HEK293 (cell line): ENCODE measurements around the gene BOK.

Experiments
- CTCF ChIA-PET: fragments of 350-600 bp; formaldehyde crosslinking; extraction: SDS; loops from one replicate; lab custom pipeline; 2021; ENCODE audit warnings: antibody characterized with exemption; lab: Yijun Ruan, JAX
- POLR2A ChIA-PET: fragments of 300-600 bp; formaldehyde crosslinking; extraction: SDS; loops from one replicate; lab custom pipeline; 2020; ENCODE audit warnings: antibody characterized with exemption, inconsistent platforms; lab: Yijun Ruan, JAX
- H3K27ac ChIP-seq: fragments of 200-500 bp; sonication (Bioruptor generic); 2 replicates; pipeline ENCODE4 v1.5.1; 2014; ENCODE audit warnings: low read depth, low read length, control low read depth, inconsistent platforms; ENCODE audit errors: extremely low read depth
- H3K36me3 ChIP-seq, 2 experiments: fragments of 200-500 bp in 1 of 2; sonication (Bioruptor generic) in 1 of 2; 1 replicate in 1 of 2; 2 replicates in 1 of 2; pipeline ENCODE4 v1.5.1; 2014 to 2017; ENCODE audit warnings: inconsistent platforms in 2 of 2, low read length in 2 of 2; ENCODE audit not compliant: control insufficient read depth in 2 of 2, insufficient read depth in 1 of 2
- H3K4me1 ChIP-seq: fragments of 200-500 bp; sonication (Bioruptor generic); 2 replicates; pipeline ENCODE4 v1.5.1; 2014; ENCODE audit warnings: mild to moderate bottlenecking, low read length, inconsistent platforms; ENCODE audit not compliant: control insufficient read depth, insufficient read depth
- H3K4me3 ChIP-seq: 2 replicates; pipeline ENCODE4 v1.5.1; 2011; ENCODE audit warnings: low read depth, mild to moderate bottlenecking, control low read depth, low read length, moderate library complexity
- H3K9me3 ChIP-seq: fragments of 200-500 bp; sonication (Bioruptor generic); 2 replicates; pipeline ENCODE4 v1.5.1; 2014; ENCODE audit warnings: low read depth, low read length, inconsistent platforms; ENCODE audit not compliant: control insufficient read depth, insufficient read depth
- BCL11A ChIP-seq: fragments of 450-650 bp; formaldehyde crosslinking; IDR thresholded peaks from 2 replicates; pipeline ENCODE4 v1.5.1; 2016; ENCODE audit warnings: low read depth, missing biosample characterization, missing genetic modification characterization
- GFI1B ChIP-seq: fragments of 450-650 bp; formaldehyde crosslinking; IDR thresholded peaks from 2 replicates; pipeline ENCODE4 v1.5.1; 2016; ENCODE audit warnings: missing biosample characterization, missing genetic modification characterization
- GLIS1 ChIP-seq: fragments of 450-650 bp; formaldehyde crosslinking; IDR thresholded peaks from 2 replicates; pipeline ENCODE4 v1.5.1; 2016; ENCODE audit warnings: missing biosample characterization, missing genetic modification characterization
- SETDB1 ChIP-seq: IDR thresholded peaks from one replicate; pipeline ENCODE4 v1.6.1; 2017; ENCODE audit warnings: mild to moderate bottlenecking, low read length, moderate library complexity, mixed read lengths; ENCODE audit not compliant: insufficient read length
- TRIM28 ChIP-seq: IDR thresholded peaks from 2 replicates; pipeline ENCODE4 v1.6.1; 2011; ENCODE audit warnings: low read length, control low read depth, borderline replicate concordance
- ZBTB8A ChIP-seq: fragments of 450-650 bp; formaldehyde crosslinking; IDR thresholded peaks from 2 replicates; pipeline ENCODE4 v1.5.1; 2016; ENCODE audit warnings: missing biosample characterization, missing genetic modification characterization
- ZNF132 ChIP-seq: fragments of 450-650 bp; formaldehyde crosslinking; IDR thresholded peaks from 2 replicates; pipeline ENCODE4 v1.5.1; 2017; ENCODE audit warnings: missing biosample characterization, missing genetic modification characterization, borderline replicate concordance
- ZNF211 ChIP-seq: fragments of 450-650 bp; formaldehyde crosslinking; IDR thresholded peaks from 2 replicates; pipeline ENCODE4 v1.5.1; 2016; ENCODE audit warnings: low read depth, missing biosample characterization, missing genetic modification characterization
- ZNF221 ChIP-seq: fragments of 450-650 bp; formaldehyde crosslinking; IDR thresholded peaks from 2 replicates; pipeline ENCODE4 v1.5.1; 2017; ENCODE audit warnings: missing biosample characterization, missing genetic modification characterization, borderline replicate concordance
- ZNF223 ChIP-seq: fragments of 450-650 bp; formaldehyde crosslinking; IDR thresholded peaks from 2 replicates; pipeline ENCODE4 v1.5.1; 2016; ENCODE audit warnings: missing biosample characterization, missing genetic modification characterization
- ZNF239 ChIP-seq: fragments of 450-650 bp; formaldehyde crosslinking; IDR thresholded peaks from 2 replicates; pipeline ENCODE4 v1.5.1; 2016; ENCODE audit warnings: missing biosample characterization, missing genetic modification characterization
- ZNF335 ChIP-seq: fragments of 450-650 bp; formaldehyde crosslinking; conservative IDR thresholded peaks from 2 replicates; pipeline ENCODE4 v1.5.1; 2016; ENCODE audit warnings: missing biosample characterization, missing genetic modification characterization
- ZNF391 ChIP-seq: fragments of 450-650 bp; formaldehyde crosslinking; IDR thresholded peaks from 2 replicates; pipeline ENCODE4 v1.5.1; 2016; ENCODE audit warnings: low read depth, missing biosample characterization, missing genetic modification characterization, borderline replicate concordance
- ZNF404 ChIP-seq: fragments of 450-650 bp; formaldehyde crosslinking; IDR thresholded peaks from 2 replicates; pipeline ENCODE4 v1.5.1; 2017; ENCODE audit warnings: missing biosample characterization, missing genetic modification characterization
- ZNF48 ChIP-seq: fragments of 450-650 bp; formaldehyde crosslinking; IDR thresholded peaks from 2 replicates; pipeline ENCODE4 v1.5.1; 2016; ENCODE audit warnings: missing biosample characterization, missing genetic modification characterization
- ZNF530 ChIP-seq: fragments of 450-650 bp; formaldehyde crosslinking; IDR thresholded peaks from 2 replicates; pipeline ENCODE4 v1.5.1; 2016; ENCODE audit warnings: low read depth, missing biosample characterization, missing genetic modification characterization
- ZNF558 ChIP-seq: fragments of 450-650 bp; formaldehyde crosslinking; IDR thresholded peaks from 2 replicates; pipeline ENCODE4 v1.5.1; 2016; ENCODE audit warnings: missing biosample characterization, missing genetic modification characterization
- ZNF585B ChIP-seq: fragments of 450-650 bp; formaldehyde crosslinking; IDR thresholded peaks from 2 replicates; pipeline ENCODE4 v1.5.1; 2016; ENCODE audit warnings: missing biosample characterization, missing genetic modification characterization
- ZNF837 ChIP-seq: fragments of 450-650 bp; formaldehyde crosslinking; IDR thresholded peaks from 2 replicates; pipeline ENCODE4 v1.5.1; 2016; ENCODE audit warnings: missing biosample characterization, missing genetic modification characterization
- ZSCAN30 ChIP-seq: fragments of 450-650 bp; IDR thresholded peaks from 2 replicates; pipeline ENCODE4 v1.5.1; 2018; ENCODE audit warnings: missing biosample characterization, mild to moderate bottlenecking, missing genetic modification characterization, moderate library complexity
- TF ChIP-seq, protein P1 (sequence below): fragments of 450-650 bp; formaldehyde crosslinking; IDR thresholded peaks from 2 replicates; pipeline ENCODE4 v1.5.1; 2016; ENCODE audit warnings: missing biosample characterization, missing genetic modification characterization
- TF ChIP-seq, protein P2 (sequence below): sonication (generic); formaldehyde crosslinking; IDR thresholded peaks from 2 replicates; pipeline ENCODE4 v1.8.1; 2022; ENCODE audit warnings: mild to moderate bottlenecking, moderate library complexity, missing genetic modification reagents
- TF ChIP-seq, protein P3 (sequence below): fragments of 450-650 bp; formaldehyde crosslinking; IDR thresholded peaks from 2 replicates; pipeline ENCODE4 v1.5.1; 2016; ENCODE audit warnings: missing biosample characterization, missing genetic modification characterization
- TF ChIP-seq, protein P4 (sequence below): fragments of 450-650 bp; formaldehyde crosslinking; IDR thresholded peaks from 2 replicates; pipeline ENCODE4 v1.5.1; 2017; ENCODE audit warnings: missing biosample characterization, missing genetic modification characterization
- TF ChIP-seq, protein P5 (sequence below): fragments of 450-650 bp; formaldehyde crosslinking; IDR thresholded peaks from 2 replicates; pipeline ENCODE4 v1.5.1; 2016; ENCODE audit warnings: missing biosample characterization, missing genetic modification characterization, borderline replicate concordance
- TF ChIP-seq, protein P6 (sequence below): fragments of 450-650 bp; formaldehyde crosslinking; optimal IDR thresholded peaks from 2 replicates; pipeline ENCODE3; 2016; ENCODE audit warnings: missing biosample characterization, mild to moderate bottlenecking, missing genetic modification characterization

Gene BOK

DNA sequence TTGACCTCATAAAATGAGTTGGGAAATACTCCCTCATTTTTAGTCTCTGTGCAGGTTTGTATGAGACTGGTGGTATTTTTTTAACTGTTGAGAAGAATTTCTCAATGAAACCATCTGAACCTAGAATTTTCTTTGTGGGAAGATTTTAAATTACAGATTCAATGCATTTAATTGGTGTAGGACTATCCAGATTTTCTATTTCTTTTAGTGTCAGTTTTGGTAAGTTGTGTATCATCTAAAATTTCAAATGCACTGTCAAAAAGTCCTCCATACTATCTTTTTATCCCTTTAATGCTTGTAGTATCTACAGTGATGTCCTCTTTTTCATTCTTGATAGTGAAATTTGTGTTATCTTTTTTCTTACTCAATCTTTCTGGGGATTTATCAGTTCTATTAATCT lies 1.8 kb upstream of the BOK start:
- POLR2A ChIA-PET = no interaction called here
- Histone ChIP-seq H3K4me1 (no peaks in the 10 kb centered on the region), H3K9me3 (no peaks in the 10 kb centered on the region; the same call in 1 of the 2 replicates), H3K4me3 (no peak overlapping the region), H3K36me3 (no peaks in the 10 kb centered on the region), H3K27ac (no peak overlapping the region)
- TF ChIP-seq TRIM28 (0 out of 2 replicates have a peak, but pooled peaks have one; percentile 15), SETDB1 (peak; percentile 96)
- TF ChIP-seq, protein P1, sequence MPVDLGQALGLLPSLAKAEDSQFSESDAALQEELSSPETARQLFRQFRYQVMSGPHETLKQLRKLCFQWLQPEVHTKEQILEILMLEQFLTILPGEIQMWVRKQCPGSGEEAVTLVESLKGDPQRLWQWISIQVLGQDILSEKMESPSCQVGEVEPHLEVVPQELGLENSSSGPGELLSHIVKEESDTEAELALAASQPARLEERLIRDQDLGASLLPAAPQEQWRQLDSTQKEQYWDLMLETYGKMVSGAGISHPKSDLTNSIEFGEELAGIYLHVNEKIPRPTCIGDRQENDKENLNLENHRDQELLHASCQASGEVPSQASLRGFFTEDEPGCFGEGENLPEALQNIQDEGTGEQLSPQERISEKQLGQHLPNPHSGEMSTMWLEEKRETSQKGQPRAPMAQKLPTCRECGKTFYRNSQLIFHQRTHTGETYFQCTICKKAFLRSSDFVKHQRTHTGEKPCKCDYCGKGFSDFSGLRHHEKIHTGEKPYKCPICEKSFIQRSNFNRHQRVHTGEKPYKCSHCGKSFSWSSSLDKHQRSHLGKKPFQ (tag by site-specific recombination) = no peak
- CTCF ChIA-PET = interaction anchor here (0.6 to 0.7 kb wide), 2 partner anchors 9 to 28 kb away, joined by 3 read pairs; no protein-coding TSS in a partner anchor

DNA sequence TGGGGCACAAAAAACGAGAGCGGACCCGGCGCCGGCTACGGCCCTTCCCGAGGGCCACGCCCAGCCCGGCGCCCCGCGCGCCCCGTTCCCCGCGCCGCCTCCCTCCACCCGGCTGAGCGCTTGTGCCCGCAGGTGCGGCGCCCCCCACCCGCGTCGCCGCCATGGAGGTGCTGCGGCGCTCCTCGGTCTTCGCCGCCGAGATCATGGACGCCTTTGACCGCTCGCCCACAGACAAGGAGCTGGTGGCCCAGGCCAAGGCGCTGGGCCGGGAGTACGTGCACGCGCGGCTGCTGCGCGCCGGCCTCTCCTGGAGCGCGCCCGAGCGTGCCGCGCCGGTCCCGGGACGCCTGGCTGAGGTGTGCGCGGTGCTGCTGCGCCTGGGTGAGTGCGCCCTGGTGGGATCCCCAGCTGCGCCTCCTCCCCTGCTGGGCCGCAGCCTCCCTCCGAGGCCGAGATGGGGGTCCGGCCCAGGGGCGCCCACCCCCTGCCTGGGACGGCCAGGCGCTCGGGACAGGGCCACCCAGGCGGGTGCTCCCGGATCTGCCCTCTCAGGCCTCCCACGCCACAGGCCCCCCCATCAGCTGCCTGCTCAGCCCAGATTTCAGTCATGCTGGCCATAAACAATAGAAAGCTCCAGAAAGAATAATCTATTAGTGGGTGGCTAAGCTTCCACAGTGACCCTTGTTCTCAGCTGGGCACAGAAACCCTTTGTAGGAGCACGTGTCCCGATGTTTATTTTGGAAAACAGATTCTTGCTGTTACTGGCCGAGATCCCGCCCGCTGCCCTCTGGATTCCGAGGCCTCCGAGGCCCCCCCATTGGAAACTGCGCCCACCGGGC lies 997 bp downstream of the BOK start:
- Histone ChIP-seq H3K27ac (peak overlapping the region; percentile 39; the same call in 1 of the 2 replicates), H3K4me1 (no peaks in the 10 kb centered on the region), H3K4me3 (peak overlapping the region; percentile 48), H3K9me3 (no peaks in the 10 kb centered on the region; the same call in 1 of the 2 replicates), H3K36me3 (no peaks in the 10 kb centered on the region)
- ChIA-PET POLR2A (no interaction called here), CTCF (no interaction called here)
- TF ChIP-seq ZNF391 (tag by site-specific recombination) = no peak
- TF ChIP-seq, protein P2, sequence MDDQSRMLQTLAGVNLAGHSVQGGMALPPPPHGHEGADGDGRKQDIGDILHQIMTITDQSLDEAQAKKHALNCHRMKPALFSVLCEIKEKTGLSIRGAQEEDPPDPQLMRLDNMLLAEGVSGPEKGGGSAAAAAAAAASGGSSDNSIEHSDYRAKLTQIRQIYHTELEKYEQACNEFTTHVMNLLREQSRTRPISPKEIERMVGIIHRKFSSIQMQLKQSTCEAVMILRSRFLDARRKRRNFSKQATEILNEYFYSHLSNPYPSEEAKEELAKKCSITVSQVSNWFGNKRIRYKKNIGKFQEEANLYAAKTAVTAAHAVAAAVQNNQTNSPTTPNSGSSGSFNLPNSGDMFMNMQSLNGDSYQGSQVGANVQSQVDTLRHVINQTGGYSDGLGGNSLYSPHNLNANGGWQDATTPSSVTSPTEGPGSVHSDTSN (CRISPR knock-in tag) = peak; percentile 48; the same call in 1 of the 2 replicates
- TF ChIP-seq ZNF48 (tag by site-specific recombination) = no peak
- TF ChIP-seq ZNF239 = no peak
- peak; percentile 69; the same call in 1 of the 2 replicates for TF ChIP-seq GLIS1 (tag by site-specific recombination)
- TF ChIP-seq, protein P3, sequence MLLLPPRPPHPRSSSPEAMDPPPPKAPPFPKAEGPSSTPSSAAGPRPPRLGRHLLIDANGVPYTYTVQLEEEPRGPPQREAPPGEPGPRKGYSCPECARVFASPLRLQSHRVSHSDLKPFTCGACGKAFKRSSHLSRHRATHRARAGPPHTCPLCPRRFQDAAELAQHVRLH (tag by site-specific recombination) = no peak
- no peak for TF ChIP-seq ZNF211
- no peak for TF ChIP-seq ZNF585B
- no peak for TF ChIP-seq ZNF558 (tag by site-specific recombination)
- no peak for TF ChIP-seq BCL11A (tag by site-specific recombination)
- TF ChIP-seq ZNF837 (tag by site-specific recombination) = no peak
- TF ChIP-seq, protein P4, sequence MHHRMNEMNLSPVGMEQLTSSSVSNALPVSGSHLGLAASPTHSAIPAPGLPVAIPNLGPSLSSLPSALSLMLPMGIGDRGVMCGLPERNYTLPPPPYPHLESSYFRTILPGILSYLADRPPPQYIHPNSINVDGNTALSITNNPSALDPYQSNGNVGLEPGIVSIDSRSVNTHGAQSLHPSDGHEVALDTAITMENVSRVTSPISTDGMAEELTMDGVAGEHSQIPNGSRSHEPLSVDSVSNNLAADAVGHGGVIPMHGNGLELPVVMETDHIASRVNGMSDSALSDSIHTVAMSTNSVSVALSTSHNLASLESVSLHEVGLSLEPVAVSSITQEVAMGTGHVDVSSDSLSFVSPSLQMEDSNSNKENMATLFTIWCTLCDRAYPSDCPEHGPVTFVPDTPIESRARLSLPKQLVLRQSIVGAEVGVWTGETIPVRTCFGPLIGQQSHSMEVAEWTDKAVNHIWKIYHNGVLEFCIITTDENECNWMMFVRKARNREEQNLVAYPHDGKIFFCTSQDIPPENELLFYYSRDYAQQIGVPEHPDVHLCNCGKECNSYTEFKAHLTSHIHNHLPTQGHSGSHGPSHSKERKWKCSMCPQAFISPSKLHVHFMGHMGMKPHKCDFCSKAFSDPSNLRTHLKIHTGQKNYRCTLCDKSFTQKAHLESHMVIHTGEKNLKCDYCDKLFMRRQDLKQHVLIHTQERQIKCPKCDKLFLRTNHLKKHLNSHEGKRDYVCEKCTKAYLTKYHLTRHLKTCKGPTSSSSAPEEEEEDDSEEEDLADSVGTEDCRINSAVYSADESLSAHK (tag by site-specific recombination) = no peak
- TF ChIP-seq ZNF404 (tag by site-specific recombination) = no peak
- TF ChIP-seq ZNF132 = no peak
- TF ChIP-seq, protein P5, sequence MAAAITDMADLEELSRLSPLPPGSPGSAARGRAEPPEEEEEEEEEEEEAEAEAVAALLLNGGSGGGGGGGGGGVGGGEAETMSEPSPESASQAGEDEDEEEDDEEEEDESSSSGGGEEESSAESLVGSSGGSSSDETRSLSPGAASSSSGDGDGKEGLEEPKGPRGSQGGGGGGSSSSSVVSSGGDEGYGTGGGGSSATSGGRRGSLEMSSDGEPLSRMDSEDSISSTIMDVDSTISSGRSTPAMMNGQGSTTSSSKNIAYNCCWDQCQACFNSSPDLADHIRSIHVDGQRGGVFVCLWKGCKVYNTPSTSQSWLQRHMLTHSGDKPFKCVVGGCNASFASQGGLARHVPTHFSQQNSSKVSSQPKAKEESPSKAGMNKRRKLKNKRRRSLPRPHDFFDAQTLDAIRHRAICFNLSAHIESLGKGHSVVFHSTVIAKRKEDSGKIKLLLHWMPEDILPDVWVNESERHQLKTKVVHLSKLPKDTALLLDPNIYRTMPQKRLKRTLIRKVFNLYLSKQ (tag by site-specific recombination) = no peak
- TF ChIP-seq, protein P6, sequence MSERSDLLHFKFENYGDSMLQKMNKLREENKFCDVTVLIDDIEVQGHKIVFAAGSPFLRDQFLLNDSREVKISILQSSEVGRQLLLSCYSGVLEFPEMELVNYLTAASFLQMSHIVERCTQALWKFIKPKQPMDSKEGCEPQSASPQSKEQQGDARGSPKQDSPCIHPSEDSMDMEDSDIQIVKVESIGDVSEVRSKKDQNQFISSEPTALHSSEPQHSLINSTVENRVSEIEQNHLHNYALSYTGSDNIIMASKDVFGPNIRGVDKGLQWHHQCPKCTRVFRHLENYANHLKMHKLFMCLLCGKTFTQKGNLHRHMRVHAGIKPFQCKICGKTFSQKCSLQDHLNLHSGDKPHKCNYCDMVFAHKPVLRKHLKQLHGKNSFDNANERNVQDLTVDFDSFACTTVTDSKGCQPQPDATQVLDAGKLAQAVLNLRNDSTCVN (tag by site-specific recombination) = peak; percentile 78
- TF ChIP-seq GFI1B (tag by site-specific recombination) = no peak
- peak; percentile 66 for TF ChIP-seq ZBTB8A (tag by site-specific recombination)
- TF ChIP-seq ZNF223 = 0 out of 2 replicates have a peak, but pooled peaks have one; percentile 26
- TF ChIP-seq ZNF335 (tag by site-specific recombination) = 0 out of 2 replicates have a peak, but pooled peaks have one; percentile 11
- no peak for TF ChIP-seq ZNF530 (tag by site-specific recombination)
- TF ChIP-seq ZNF221 = no peak
- TF ChIP-seq ZSCAN30 (tag by site-specific recombination) = no peak
